HEK293 (cell line): ENCODE results near the gene FOXL2NB.

ENCODE experiments used
- CTCF ChIA-PET: fragments of 350-600 bp; formaldehyde crosslinking; extraction: SDS; loops from one replicate; lab custom pipeline; 2021; ENCODE audit warnings: antibody characterized with exemption; lab: Yijun Ruan, JAX
- POLR2A ChIA-PET: fragments of 300-600 bp; formaldehyde crosslinking; extraction: SDS; loops from one replicate; lab custom pipeline; 2020; ENCODE audit warnings: antibody characterized with exemption, inconsistent platforms; lab: Yijun Ruan, JAX
- H3K27ac ChIP-seq: fragments of 200-500 bp; sonication (Bioruptor generic); 2 replicates; pipeline ENCODE4 v1.5.1; 2014; ENCODE audit warnings: low read depth, low read length, control low read depth, inconsistent platforms; ENCODE audit errors: extremely low read depth
- H3K36me3 ChIP-seq, 2 experiments: fragments of 200-500 bp in 1 of 2; sonication (Bioruptor generic) in 1 of 2; 1 replicate in 1 of 2; 2 replicates in 1 of 2; pipeline ENCODE4 v1.5.1; 2014 to 2017; ENCODE audit warnings: inconsistent platforms in 2 of 2, low read length in 2 of 2; ENCODE audit not compliant: control insufficient read depth in 2 of 2, insufficient read depth in 1 of 2
- H3K4me1 ChIP-seq: fragments of 200-500 bp; sonication (Bioruptor generic); 2 replicates; pipeline ENCODE4 v1.5.1; 2014; ENCODE audit warnings: mild to moderate bottlenecking, low read length, inconsistent platforms; ENCODE audit not compliant: control insufficient read depth, insufficient read depth
- H3K4me3 ChIP-seq: 2 replicates; pipeline ENCODE4 v1.5.1; 2011; ENCODE audit warnings: low read depth, mild to moderate bottlenecking, control low read depth, low read length, moderate library complexity
- H3K9me3 ChIP-seq: fragments of 200-500 bp; sonication (Bioruptor generic); 2 replicates; pipeline ENCODE4 v1.5.1; 2014; ENCODE audit warnings: low read depth, low read length, inconsistent platforms; ENCODE audit not compliant: control insufficient read depth, insufficient read depth
- FEZF1 ChIP-seq: fragments of 450-650 bp; formaldehyde crosslinking; IDR thresholded peaks from 2 replicates; pipeline ENCODE4 v1.5.1; 2016; ENCODE audit warnings: missing biosample characterization, missing genetic modification characterization
- SCRT1 ChIP-seq: fragments of 450-650 bp; formaldehyde crosslinking; IDR thresholded peaks from 2 replicates; pipeline ENCODE4 v1.5.1; 2016; ENCODE audit warnings: missing biosample characterization, missing genetic modification characterization, borderline replicate concordance
- SP7 ChIP-seq: fragments of 450-650 bp; formaldehyde crosslinking; IDR thresholded peaks from 2 replicates; pipeline ENCODE4 v1.5.1; 2016; ENCODE audit warnings: missing biosample characterization, missing genetic modification characterization
- ZNF239 ChIP-seq: fragments of 450-650 bp; formaldehyde crosslinking; IDR thresholded peaks from 2 replicates; pipeline ENCODE4 v1.5.1; 2016; ENCODE audit warnings: missing biosample characterization, missing genetic modification characterization
- ZNF302 ChIP-seq: fragments of 450-650 bp; formaldehyde crosslinking; IDR thresholded peaks from 2 replicates; pipeline ENCODE4 v1.5.1; 2016; ENCODE audit warnings: missing biosample characterization, missing genetic modification characterization, low read depth
- ZNF394 ChIP-seq: fragments of 450-650 bp; formaldehyde crosslinking; IDR thresholded peaks from 2 replicates; pipeline ENCODE4 v1.5.1; 2016; ENCODE audit warnings: missing biosample characterization, missing genetic modification characterization, mild to moderate bottlenecking, moderate library complexity, borderline replicate concordance
- ZNF548 ChIP-seq: fragments of 450-650 bp; formaldehyde crosslinking; IDR thresholded peaks from 2 replicates; pipeline ENCODE4 v1.5.1; 2016; ENCODE audit warnings: missing biosample characterization, missing genetic modification characterization
- ZNF623 ChIP-seq: fragments of 450-650 bp; formaldehyde crosslinking; IDR thresholded peaks from 2 replicates; pipeline ENCODE4 v1.5.1; 2016; ENCODE audit warnings: missing biosample characterization, missing genetic modification characterization
- ZNF747 ChIP-seq: fragments of 450-650 bp; formaldehyde crosslinking; IDR thresholded peaks from 2 replicates; pipeline ENCODE4 v1.5.1; 2016; ENCODE audit warnings: missing biosample characterization, missing genetic modification characterization
- TF ChIP-seq, protein P1 (sequence below): fragments of 450-650 bp; formaldehyde crosslinking; IDR thresholded peaks from 2 replicates; pipeline ENCODE4 v1.5.1; 2016; ENCODE audit warnings: missing biosample characterization, missing genetic modification characterization
- TF ChIP-seq, protein P2 (sequence below): fragments of 450-650 bp; formaldehyde crosslinking; conservative IDR thresholded peaks from 2 replicates; pipeline ENCODE4 v1.5.1; 2016; ENCODE audit warnings: low read depth, missing biosample characterization, missing genetic modification characterization
- TF ChIP-seq, protein P3 (sequence below): IDR thresholded peaks from 2 replicates; pipeline ENCODE4 v1.6.1; 2011; ENCODE audit warnings: mild to moderate bottlenecking, low read depth, low read length, borderline replicate concordance
- TF ChIP-seq, protein P4 (sequence below): fragments of 450-650 bp; formaldehyde crosslinking; optimal IDR thresholded peaks from 2 replicates; pipeline ENCODE3; 2016; ENCODE audit warnings: missing biosample characterization, mild to moderate bottlenecking, missing genetic modification characterization
- TF ChIP-seq, protein P5 (sequence below): fragments of 450-650 bp; formaldehyde crosslinking; IDR thresholded peaks from 2 replicates; pipeline ENCODE4 v1.5.1; 2017; ENCODE audit warnings: missing biosample characterization, missing genetic modification characterization

The FOXL2NB gene

DNA sequence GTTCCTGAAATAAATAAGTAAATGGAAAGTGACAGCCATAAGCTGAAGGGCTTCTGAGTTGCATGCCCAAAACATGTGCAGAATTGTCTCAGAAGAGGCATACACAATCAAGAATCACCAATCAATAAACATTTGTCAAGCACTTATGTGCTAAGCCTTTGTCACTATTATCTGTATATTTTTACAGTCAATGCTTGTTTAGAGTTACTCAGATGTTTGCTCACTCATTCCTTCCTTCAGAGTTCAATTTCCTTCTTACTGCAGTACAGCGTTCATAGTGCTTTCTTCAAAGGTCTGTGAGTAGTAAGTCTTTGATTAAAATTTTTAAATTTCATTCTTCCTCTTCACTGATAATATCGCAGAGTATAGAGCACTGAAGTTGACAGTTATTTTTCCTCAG lies 17.2 kb downstream of the FOXL2NB start:
- TF ChIP-seq, protein P1, sequence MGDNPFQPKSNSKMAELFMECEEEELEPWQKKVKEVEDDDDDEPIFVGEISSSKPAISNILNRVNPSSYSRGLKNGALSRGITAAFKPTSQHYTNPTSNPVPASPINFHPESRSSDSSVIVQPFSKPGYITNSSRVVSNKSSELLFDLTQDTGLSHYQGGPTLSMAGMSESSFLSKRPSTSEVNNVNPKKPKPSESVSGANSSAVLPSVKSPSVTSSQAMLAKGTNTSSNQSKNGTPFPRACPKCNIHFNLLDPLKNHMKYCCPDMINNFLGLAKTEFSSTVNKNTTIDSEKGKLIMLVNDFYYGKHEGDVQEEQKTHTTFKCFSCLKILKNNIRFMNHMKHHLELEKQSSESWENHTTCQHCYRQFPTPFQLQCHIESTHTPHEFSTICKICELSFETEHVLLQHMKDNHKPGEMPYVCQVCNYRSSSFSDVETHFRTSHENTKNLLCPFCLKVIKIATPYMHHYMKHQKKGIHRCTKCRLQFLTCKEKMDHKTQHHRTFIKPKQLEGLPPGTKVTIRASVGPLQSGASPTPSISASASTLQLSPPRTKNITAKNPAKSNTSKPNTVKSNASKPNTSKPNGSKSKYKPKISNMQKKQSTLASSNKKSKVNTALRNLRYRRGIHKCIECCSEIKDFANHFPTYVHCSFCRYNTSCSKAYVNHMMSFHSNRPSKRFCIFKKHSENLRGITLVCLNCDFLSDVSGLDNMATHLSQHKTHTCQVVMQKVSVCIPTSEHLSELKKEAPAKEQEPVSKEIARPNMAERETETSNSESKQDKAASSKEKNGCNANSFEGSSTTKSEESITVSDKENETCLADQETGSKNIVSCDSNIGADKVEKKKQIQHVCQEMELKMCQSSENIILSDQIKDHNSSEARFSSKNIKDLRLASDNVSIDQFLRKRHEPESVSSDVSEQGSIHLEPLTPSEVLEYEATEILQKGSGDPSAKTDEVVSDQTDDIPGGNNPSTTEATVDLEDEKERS (tag by site-specific recombination), result no peak
- TF ChIP-seq SP7 (tag by site-specific recombination), result no peak
- H3K4me3 ChIP-seq, result no peak overlapping the region
- ChIA-PET POLR2A (no interaction called here), CTCF (interaction anchor here (0.7 to 1.0 kb wide), 3 partner anchors 28 to 1845 kb away, joined by 3 to 4 read pairs (median 4); no protein-coding TSS in a partner anchor)
- H3K9me3 ChIP-seq, result no peaks in the 10 kb centered on the region
- H3K4me1 ChIP-seq, result no peaks in the 10 kb centered on the region
- H3K27ac ChIP-seq, result no peak overlapping the region
- no peaks in the 10 kb centered on the region for H3K36me3 ChIP-seq

DNA sequence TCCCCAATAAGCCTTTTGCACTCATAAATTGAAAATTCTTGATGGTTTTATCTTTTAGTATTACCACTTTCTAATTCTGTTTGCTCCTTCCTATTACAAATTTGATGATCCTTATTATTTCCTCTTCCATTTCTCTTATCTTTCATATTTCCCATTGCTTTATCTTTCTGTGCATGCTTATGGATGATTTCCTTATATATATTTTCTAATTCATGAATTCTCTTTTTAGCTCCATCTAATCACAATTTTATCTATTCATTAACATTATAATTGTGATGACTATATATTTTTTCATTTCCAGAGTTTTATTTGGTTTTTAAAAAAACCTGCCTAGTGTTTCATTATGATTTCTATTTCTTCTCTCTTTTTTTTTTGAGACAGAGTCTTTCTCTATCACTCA lies 17.9 kb downstream of the FOXL2NB start:
- Histone ChIP-seq H3K4me1 (no peaks in the 10 kb centered on the region), H3K27ac (no peak overlapping the region), H3K9me3 (no peaks in the 10 kb centered on the region), H3K36me3 (no peaks in the 10 kb centered on the region), H3K4me3 (no peak overlapping the region)
- POLR2A ChIA-PET, result no interaction called here
- TF ChIP-seq FEZF1 (tag by site-specific recombination) (no peak), ZNF239 (no peak), ZNF394 (tag by site-specific recombination) (no peak), ZNF623 (no peak), ZNF747 (no peak), ZNF548 (no peak), SCRT1 (tag by site-specific recombination) (no peak), ZNF302 (tag by site-specific recombination) (no peak)
- TF ChIP-seq, protein P2, sequence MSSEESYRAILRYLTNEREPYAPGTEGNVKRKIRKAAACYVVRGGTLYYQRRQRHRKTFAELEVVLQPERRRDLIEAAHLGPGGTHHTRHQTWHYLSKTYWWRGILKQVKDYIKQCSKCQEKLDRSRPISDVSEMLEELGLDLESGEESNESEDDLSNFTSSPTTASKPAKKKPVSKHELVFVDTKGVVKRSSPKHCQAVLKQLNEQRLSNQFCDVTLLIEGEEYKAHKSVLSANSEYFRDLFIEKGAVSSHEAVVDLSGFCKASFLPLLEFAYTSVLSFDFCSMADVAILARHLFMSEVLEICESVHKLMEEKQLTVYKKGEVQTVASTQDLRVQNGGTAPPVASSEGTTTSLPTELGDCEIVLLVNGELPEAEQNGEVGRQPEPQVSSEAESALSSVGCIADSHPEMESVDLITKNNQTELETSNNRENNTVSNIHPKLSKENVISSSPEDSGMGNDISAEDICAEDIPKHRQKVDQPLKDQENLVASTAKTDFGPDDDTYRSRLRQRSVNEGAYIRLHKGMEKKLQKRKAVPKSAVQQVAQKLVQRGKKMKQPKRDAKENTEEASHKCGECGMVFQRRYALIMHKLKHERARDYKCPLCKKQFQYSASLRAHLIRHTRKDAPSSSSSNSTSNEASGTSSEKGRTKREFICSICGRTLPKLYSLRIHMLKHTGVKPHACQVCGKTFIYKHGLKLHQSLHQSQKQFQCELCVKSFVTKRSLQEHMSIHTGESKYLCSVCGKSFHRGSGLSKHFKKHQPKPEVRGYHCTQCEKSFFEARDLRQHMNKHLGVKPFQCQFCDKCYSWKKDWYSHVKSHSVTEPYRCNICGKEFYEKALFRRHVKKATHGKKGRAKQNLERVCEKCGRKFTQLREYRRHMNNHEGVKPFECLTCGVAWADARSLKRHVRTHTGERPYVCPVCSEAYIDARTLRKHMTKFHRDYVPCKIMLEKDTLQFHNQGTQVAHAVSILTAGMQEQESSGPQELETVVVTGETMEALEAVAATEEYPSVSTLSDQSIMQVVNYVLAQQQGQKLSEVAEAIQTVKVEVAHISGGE (tag by site-specific recombination), result no peak
- CTCF ChIA-PET, result interaction anchor here (0.8 to 1.0 kb wide), 4 partner anchors 29 to 1844 kb away, joined by 3 to 5 read pairs (median 4); no protein-coding TSS in a partner anchor

DNA sequence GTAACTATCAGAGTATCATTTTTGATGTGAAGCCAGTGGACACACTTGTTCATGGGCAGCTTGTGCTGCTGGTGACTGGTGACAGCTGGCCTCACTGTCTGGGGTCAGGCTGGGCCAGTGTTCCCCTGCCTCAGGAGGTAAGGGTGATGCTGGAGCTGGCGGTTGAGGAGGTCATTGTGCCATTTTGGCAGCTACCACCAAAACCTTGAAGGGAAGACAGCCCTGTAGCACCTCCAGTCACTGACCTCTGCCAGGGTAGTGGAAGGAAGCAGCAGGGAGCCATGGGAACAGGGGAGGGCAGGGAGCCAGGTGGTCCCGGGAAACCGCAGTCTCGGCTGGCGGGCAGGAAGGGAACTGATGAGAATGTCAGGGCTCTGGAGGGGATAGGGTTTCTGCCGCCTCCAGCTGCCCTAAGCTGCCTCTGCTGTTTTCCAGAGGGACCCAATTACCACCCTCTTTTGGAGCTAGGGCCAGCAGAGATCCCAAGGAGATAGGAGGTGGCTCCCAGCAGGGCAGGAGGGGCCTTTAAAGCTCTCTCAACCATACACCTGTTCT lies 24.8 kb downstream of the FOXL2NB start:
- POLR2A ChIA-PET, result interaction anchor here (1.3 kb wide), 1 partner anchor 36 kb away, joined by 3 read pairs; no protein-coding TSS in a partner anchor
- H3K9me3 ChIP-seq, result no peaks in the 10 kb centered on the region
- CTCF ChIA-PET, result interaction anchor here (0.8 to 1.7 kb wide), 2 partner anchors 8 to 12 kb away, joined by 3 to 5 read pairs; no protein-coding TSS in a partner anchor

More for the DNA sequence above, 24.8 kb downstream of the FOXL2NB start:
- no peaks in the 10 kb centered on the region for H3K4me1 ChIP-seq
- no peak overlapping the region for H3K4me3 ChIP-seq
- H3K27ac ChIP-seq, result no peak overlapping the region
- TF ChIP-seq, protein P3, sequence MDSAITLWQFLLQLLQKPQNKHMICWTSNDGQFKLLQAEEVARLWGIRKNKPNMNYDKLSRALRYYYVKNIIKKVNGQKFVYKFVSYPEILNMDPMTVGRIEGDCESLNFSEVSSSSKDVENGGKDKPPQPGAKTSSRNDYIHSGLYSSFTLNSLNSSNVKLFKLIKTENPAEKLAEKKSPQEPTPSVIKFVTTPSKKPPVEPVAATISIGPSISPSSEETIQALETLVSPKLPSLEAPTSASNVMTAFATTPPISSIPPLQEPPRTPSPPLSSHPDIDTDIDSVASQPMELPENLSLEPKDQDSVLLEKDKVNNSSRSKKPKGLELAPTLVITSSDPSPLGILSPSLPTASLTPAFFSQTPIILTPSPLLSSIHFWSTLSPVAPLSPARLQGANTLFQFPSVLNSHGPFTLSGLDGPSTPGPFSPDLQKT, result no peak
- TF ChIP-seq, protein P4, sequence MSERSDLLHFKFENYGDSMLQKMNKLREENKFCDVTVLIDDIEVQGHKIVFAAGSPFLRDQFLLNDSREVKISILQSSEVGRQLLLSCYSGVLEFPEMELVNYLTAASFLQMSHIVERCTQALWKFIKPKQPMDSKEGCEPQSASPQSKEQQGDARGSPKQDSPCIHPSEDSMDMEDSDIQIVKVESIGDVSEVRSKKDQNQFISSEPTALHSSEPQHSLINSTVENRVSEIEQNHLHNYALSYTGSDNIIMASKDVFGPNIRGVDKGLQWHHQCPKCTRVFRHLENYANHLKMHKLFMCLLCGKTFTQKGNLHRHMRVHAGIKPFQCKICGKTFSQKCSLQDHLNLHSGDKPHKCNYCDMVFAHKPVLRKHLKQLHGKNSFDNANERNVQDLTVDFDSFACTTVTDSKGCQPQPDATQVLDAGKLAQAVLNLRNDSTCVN (tag by site-specific recombination), result no peak
- TF ChIP-seq, protein P5, sequence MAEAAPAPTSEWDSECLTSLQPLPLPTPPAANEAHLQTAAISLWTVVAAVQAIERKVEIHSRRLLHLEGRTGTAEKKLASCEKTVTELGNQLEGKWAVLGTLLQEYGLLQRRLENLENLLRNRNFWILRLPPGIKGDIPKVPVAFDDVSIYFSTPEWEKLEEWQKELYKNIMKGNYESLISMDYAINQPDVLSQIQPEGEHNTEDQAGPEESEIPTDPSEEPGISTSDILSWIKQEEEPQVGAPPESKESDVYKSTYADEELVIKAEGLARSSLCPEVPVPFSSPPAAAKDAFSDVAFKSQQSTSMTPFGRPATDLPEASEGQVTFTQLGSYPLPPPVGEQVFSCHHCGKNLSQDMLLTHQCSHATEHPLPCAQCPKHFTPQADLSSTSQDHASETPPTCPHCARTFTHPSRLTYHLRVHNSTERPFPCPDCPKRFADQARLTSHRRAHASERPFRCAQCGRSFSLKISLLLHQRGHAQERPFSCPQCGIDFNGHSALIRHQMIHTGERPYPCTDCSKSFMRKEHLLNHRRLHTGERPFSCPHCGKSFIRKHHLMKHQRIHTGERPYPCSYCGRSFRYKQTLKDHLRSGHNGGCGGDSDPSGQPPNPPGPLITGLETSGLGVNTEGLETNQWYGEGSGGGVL, result no peak
- H3K36me3 ChIP-seq, result no peaks in the 10 kb centered on the region
